ENCODE data around the gene BRINP3.

BRINP3 gene

DNA sequence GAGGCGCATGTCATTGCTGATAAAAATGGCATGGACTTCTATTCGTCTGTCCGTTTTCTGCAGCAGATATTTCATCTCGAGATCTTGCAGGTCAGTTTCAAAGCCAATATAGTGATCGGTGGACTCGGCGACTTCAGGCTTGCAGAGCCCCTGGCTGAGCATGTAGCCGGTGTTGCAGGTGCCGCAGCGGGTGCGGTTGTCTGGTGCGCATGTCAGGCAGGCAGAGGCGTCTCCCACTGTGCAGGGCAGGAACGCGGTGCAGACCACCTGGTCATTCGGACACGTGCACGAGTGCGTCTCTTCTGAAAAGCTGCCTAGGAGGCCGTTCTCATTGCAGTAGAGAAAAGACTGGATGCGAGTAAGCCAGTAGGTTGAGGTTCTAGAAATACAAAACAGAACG is 378.9 kb downstream of the BRINP3 start:
- DNase-seq = no peak

DNA sequence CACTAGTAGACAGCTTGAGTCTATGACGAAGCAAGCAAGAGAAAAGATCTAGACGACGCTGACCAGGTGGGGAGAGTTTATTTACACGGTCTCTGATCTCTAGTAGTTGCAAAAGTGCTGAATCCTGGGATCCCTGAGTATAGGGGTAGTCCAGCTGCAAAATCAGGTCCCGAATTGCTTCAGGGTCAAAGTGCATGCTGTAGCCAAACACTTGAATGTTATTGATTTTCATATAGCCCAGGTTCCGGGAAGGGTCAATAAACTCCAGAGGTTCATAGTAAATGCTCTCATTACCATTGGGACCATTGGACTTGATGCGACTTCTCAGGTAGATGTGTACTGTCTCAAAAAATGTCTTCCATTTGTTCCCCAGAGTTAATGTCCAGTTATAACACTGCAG is 379.6 kb downstream of the BRINP3 start:
- DNase-seq = no peak

DNA sequence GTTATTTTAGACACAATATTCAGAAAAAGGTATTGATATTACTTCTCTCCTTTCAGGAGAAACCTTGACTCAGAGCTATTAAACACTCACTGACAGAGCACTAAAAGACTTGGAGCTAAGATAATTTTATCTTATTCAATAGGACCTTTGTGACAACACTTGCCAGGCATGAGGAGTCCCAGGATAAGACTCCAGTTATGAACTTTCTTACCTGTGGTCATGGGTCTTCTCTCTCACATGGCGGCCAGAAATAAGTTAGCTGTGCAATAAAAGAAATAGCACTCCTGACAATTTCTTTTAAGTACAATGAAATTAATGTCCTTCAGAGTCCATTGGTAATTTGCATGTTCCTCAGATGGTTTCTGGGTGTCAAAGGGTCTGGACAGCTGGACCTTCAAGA is 382.1 kb downstream of the BRINP3 start:
- DNase-seq = no peak

DNA sequence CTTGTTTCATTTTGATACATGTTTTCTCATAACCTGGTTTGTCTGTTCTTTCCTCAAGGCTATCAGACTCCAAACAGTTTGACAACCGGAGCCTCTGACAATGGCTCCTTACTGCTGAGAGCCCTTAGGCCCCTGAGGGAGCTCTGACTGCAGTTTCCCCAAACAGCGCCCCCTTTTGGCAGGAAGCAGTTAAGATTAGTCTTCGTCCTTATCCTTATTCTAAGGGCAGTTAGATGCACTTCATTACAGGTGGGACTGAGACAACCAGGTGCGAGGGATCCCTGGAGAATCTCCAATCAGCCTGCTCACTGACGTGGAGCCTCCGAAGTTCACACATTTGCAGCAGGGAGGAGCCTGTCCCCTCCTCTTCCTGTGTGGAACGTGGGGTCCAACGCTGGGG is 393.1 kb downstream of the BRINP3 start:
- no peak for DNase-seq

DNA sequence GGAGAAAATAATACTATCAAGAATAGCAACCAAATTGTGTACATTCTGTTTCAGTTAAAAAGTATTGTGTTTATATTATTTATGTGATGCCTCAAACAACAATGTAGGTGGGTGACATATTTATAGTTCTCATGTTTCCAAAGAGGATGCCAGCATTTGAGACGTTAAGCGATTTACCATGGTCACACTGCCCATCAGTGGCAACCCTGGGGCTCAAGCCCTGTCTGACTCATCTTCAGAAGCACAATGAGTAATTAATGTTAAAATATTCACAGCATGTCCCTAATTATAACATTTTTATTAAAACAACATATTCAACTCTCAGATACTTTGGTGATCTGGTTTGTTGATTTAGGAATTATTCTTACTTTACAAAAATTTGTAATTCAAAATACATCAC is 409.4 kb downstream of the BRINP3 start:
- no peak for DNase-seq

DNA sequence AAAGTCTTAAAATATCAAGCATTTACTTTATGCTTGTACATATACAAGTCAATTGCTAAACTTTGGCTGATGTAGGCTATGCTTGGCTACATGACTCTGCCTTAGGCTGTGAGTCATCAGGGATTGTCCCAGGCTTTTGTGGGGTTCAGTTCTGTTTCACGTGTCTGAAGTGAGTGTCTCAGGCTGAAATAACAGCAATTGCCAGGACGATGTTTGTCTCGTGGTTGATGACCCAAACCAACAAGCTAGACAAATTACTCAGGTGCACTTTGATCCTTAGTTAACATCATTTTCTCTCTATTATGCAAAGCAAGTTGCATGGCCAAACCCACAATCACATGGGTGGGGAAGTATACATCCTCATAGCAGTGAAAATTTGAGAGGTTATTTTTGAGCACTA is 410.1 kb downstream of the BRINP3 start:
- no peak for DNase-seq

DNA sequence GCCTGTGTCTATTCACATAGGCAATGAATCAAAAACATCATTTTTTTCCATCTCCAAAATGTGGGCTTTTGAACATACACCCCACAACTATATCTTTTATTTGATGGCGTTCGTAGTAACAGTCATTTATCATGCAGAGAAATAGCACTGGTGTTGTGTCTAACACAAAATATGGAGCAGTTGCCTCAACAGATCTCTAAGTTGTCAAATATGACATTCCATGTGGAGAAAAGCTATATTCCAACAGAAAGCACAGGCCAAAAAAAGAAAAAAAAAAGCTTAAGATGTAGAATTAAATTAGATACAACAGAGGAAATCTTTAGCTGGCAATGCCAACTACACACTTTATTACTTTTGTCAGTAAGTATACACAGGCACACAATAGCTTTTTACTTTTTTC is 411.7 kb downstream of the BRINP3 start:
- DNase-seq = no peak

DNA sequence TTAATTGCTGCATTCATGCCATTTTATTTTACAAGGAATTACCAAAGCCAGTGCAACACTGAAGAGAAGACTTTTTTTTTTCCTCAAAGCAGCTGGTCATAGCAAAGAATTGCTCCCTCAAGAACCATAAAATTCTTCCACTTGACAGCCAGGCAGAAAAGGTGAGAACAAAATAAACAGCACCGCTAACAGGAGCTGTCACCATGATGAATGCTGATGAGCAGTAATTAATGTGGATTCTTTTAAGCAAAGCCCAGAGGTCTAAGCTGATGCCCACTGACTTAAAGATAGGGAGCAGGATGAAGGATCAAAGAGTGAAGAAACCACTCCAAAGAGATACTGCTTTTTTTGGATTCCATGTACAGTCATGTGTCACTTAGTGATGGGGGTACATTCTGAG is 428.4 kb downstream of the BRINP3 start:
- no peak for DNase-seq

Measured in CD4-positive, alpha-beta T cell treated with Interleukin-10 for 1 hour (primary cell).